Amygdala (tissue), 56 donors: ENCODE results near the gene HAAO.

Source experiments
- DNase-seq, 56 donors: peaks; one replicate each; lab custom pipeline; 2025; lab: John Stamatoyannopoulos, UW

Gene HAAO

GRCh38 chr2:42815726-42816125, 23.3 kb upstream of the HAAO start:
- no peak for DNase-seq

- DNase-seq: no peak
These were observed 21.4 kb upstream of the HAAO start for GRCh38 chr2:42813763-42814162.

GRCh38 chr2:42812899-42813479, 20.6 kb upstream of the HAAO start:
- no peak for DNase-seq

- DNase-seq: peak in 40 of 56 donors; percentile 23 to 87 (median 66)
These were observed 18.8 kb upstream of the HAAO start for GRCh38 chr2:42810971-42811811.

GRCh38 chr2:42810121-42810970, 18.0 kb upstream of the HAAO start:
- peak; percentile 75 to 98 (median 91) for DNase-seq

GRCh38 chr2:42809819-42810120, 17.4 kb upstream of the HAAO start:
- DNase-seq: peak in 43 of 56 donors; percentile 34 to 97 (median 84)

GRCh38 chr2:42809131-42809818, 16.9 kb upstream of the HAAO start:
- DNase-seq: peak in 1 of 56 donors; percentile 24

GRCh38 chr2:42808301-42808700, 15.9 kb upstream of the HAAO start:
- DNase-seq: no peak

- DNase-seq: no peak
These were observed 14.4 kb upstream of the HAAO start for GRCh38 chr2:42806786-42807185.

GRCh38 chr2:42804891-42805290, 12.5 kb upstream of the HAAO start:
- peak in 13 of 56 donors; percentile 22 to 48 (median 34) for DNase-seq

- no peak for DNase-seq
These were observed 12.0 kb upstream of the HAAO start for GRCh38 chr2:42804338-42804737.

GRCh38 chr2:42802150-42802549, 9.8 kb upstream of the HAAO start:
- no peak for DNase-seq

- DNase-seq: no peak
These were observed 9.0 kb upstream of the HAAO start for GRCh38 chr2:42801381-42801780.

GRCh38 chr2:42800981-42801380, 8.6 kb upstream of the HAAO start:
- DNase-seq: no peak

- DNase-seq: no peak
These were observed 8.1 kb upstream of the HAAO start for GRCh38 chr2:42800461-42800962.

GRCh38 chr2:42799881-42800280, 7.5 kb upstream of the HAAO start:
- DNase-seq: no peak

- no peak for DNase-seq
These were observed 4.9 kb upstream of the HAAO start for GRCh38 chr2:42797281-42797680.

GRCh38 chr2:42796427-42797248, 4.3 kb upstream of the HAAO start:
- DNase-seq: no peak

- no peak for DNase-seq
These were observed 3.5 kb upstream of the HAAO start for GRCh38 chr2:42795841-42796301.

GRCh38 chr2:42795275-42795674, 2.9 kb upstream of the HAAO start:
- DNase-seq: no peak
